G401 (cell line): Measurements from ENCODE around the gene ZNF584. TPM values are rescaled to one million over a fixed set of nuclear protein-coding genes. Genes with fewer than 3 reads are reported as not detected.
A peak's percentile ranks its signal among the peaks of the same experiment; 100 is the strongest.
"Not testable (repeated sequence)": the region's sequence is repeated elsewhere in the genome, so short reads cannot be mapped to it uniquely, and the experiment has no call there.

ENCODE experiments used
- DNase-seq: peaks from one replicate; pipeline ENCODE4 v3.0.0-alpha.2; 2015; ENCODE audit warnings: low spot score
- in situ Hi-C: cut with HindIII; loops from 2 replicates; pipeline ENCODE4 v1.10.0; 2016; ENCODE audit warnings: low sequenced_read_pairs, mixed read lengths
- total RNA-seq: library from RNA; depleted of rRNA; stranded (reverse); fragments of >200 nt; shearing (Covaris generic); gene quantifications from 2 replicates; pipeline ENCODE4 v1.2.3, GENCODE V29; 2014; rRNA removed

Gene ZNF584
- total RNA-seq = 25.8 and 60.2 TPM in 2 replicates

- peak; percentile 98 for DNase-seq
- in situ Hi-C loops = no loop called here
These were observed at the start of gene ZNF584 for GRCh38 chr19:58408152-58409009. Gene ZNF584 (plus strand): TSS chr19:58408649. CDS start chr19:58409148, 499 bp downstream.

- DNase-seq = no peak
- in situ Hi-C loops = no loop called here
These were observed 46.6 kb upstream of the ZNF584 start for GRCh38 chr19:58361900-58362271.

- in situ Hi-C loops = no loop called here
- DNase-seq = peak; percentile 95
These were observed 46.0 kb upstream of the ZNF584 start, which contains the start of gene ZNF497 for GRCh38 chr19:58362272-58362994. Gene ZNF497 (minus strand): TSS chr19:58362751. CDS start chr19:58357635, 5,116 bp downstream.

- DNase-seq = no peak
- in situ Hi-C loops = no loop called here
These were observed 44.3 kb upstream of the ZNF584 start for GRCh38 chr19:58364146-58364545.

- DNase-seq = no peak
- in situ Hi-C loops = no loop called here
These were observed 41.6 kb upstream of the ZNF584 start for GRCh38 chr19:58366585-58367430.

GRCh38 chr19:58367698-58368454, 40.6 kb upstream of the ZNF584 start:
- DNase-seq = no peak
- in situ Hi-C loops = no loop called here

GRCh38 chr19:58368561-58369360, 39.7 kb upstream of the ZNF584 start:
- no peak for DNase-seq

GRCh38 chr19:58372311-58373133, 35.9 kb upstream of the ZNF584 start:
- no peak for DNase-seq
- in situ Hi-C loops = no loop called here

More at GRCh38 chr19:58368561-58369360, 39.7 kb upstream of the ZNF584 start:
- in situ Hi-C loops = no loop called here

GRCh38 chr19:58374200-58374599, 34.2 kb upstream of the ZNF584 start:
- in situ Hi-C loops = no loop called here
- DNase-seq = no peak

GRCh38 chr19:58376724-58377123, 31.7 kb upstream of the ZNF584 start:
- DNase-seq, in situ Hi-C loops: not testable (repeated sequence)

- in situ Hi-C loops = no loop called here
- no peak for DNase-seq
These were observed 29.2 kb upstream of the ZNF584 start for GRCh38 chr19:58379246-58379645.

GRCh38 chr19:58380037-58380661, 28.3 kb upstream of the ZNF584 start:
- in situ Hi-C loops = no loop called here
- DNase-seq = no peak

- in situ Hi-C loops = no loop called here
- DNase-seq = peak; percentile 100
These were observed 27.6 kb upstream of the ZNF584 start, which contains the start of gene ZNF837 for GRCh38 chr19:58380662-58381459. Gene ZNF837 (minus strand): TSS chr19:58381030. CDS start chr19:58369332, 11,698 bp downstream.

- DNase-seq = no peak
- in situ Hi-C loops = no loop called here
These were observed 26.8 kb upstream of the ZNF584 start for GRCh38 chr19:58381460-58382212.

- DNase-seq = no peak
- in situ Hi-C loops = no loop called here
These were observed 25.3 kb upstream of the ZNF584 start for GRCh38 chr19:58382997-58383603.
